Natural killer cell (primary cell): Measurements from ENCODE around the gene TMCC1. TPM values are rescaled to one million over a fixed set of nuclear protein-coding genes. Genes with fewer than 3 reads are reported as not detected.
A peak's percentile ranks its signal among the peaks of the same experiment; 100 is the strongest.

Experiments
- ATAC-seq, 3 donors: fragments of 150-1000 bp in 2 of 3; fragments of 200-7000 bp in 1 of 3; cut with Tn5 transposase; 1 replicate in 1 of 3; 2 replicates in 2 of 3; pipeline ENCODE4 v1.10.0; 2021; ENCODE audit warnings: mild to moderate bottlenecking in 2 of 3, moderate library complexity in 2 of 3
- DNase-seq, 2 donors: peaks; one replicate each; pipeline versions ENCODE4 v3.0.0 to v3.0.0-alpha.2; 2013 to 2021; ENCODE audit warnings: mixed read lengths in 1 of 2
- H3K27ac ChIP-seq: one replicate; pipeline ENCODE4 v1.5.1; 2013; ENCODE audit warnings: mild to moderate bottlenecking, low read length
- H3K27me3 ChIP-seq: one replicate; pipeline ENCODE4 v1.6.1; 2013; ENCODE audit warnings: low read length; ENCODE audit not compliant: control insufficient read depth, insufficient read depth
- H3K36me3 ChIP-seq: one replicate; pipeline ENCODE4 v1.6.1; 2013; ENCODE audit warnings: low read length; ENCODE audit not compliant: control insufficient read depth, insufficient read depth
- H3K4me1 ChIP-seq: one replicate; pipeline ENCODE4 v1.6.1; 2013; ENCODE audit warnings: low read length; ENCODE audit not compliant: control insufficient read depth, insufficient read depth
- H3K4me3 ChIP-seq: one replicate; pipeline ENCODE4 v1.5.1; 2013; ENCODE audit warnings: low read length
- H3K9me3 ChIP-seq: one replicate; pipeline ENCODE4 v1.6.1; 2013; ENCODE audit warnings: low read length; ENCODE audit not compliant: control insufficient read depth, insufficient read depth
- H3K27ac Mint-ChIP-seq, 2 donors: one replicate each; pipeline ENCODE4 v1.8.0; 2022; ENCODE audit warnings: mild to moderate bottlenecking in 2 of 2, mixed read lengths in 2 of 2, moderate library complexity in 1 of 2
- H3K27me3 Mint-ChIP-seq, 2 donors: one replicate each; pipeline ENCODE4 v1.8.0; 2022; ENCODE audit warnings: low read depth in 2 of 2, mixed read lengths in 2 of 2
- H3K36me3 Mint-ChIP-seq: one replicate; pipeline ENCODE4 v1.8.0; 2022; ENCODE audit warnings: mixed read lengths
- H3K4me1 Mint-ChIP-seq, 2 donors: one replicate each; pipeline ENCODE4 v1.8.0; 2022; ENCODE audit warnings: mixed read lengths in 2 of 2
- H3K4me3 Mint-ChIP-seq: one replicate; pipeline ENCODE4 v1.8.0; 2022; ENCODE audit warnings: mild to moderate bottlenecking, moderate library complexity, mixed read lengths
- H3K9me3 Mint-ChIP-seq, 2 donors: one replicate each; pipeline ENCODE4 v1.8.0; 2022; ENCODE audit warnings: mixed read lengths in 2 of 2
- WGBS: methylation state at CpG from one replicate; pipeline ENCODE4 v1.1.7; 2013; ENCODE audit warnings: missing lambda C conversion rate; ENCODE audit not compliant: insufficient coverage; 5-methylcytosine and 5-hydroxymethylcytosine counted together
- intact Hi-C: fragments of 100-400 bp; cut with micrococcal nuclease; formaldehyde crosslinking; loops from one replicate; pipeline ENCODE4 v1.14.2; 2022
- total RNA-seq, 4 donors: library from RNA; stranded (reverse); fragments of 120-200 nt in 1 of 4; gene quantifications; one replicate each; pipeline versions ENCODE4 v1.2.3 to v1.2.4, GENCODE V29; 2013 to 2022
- TF ChIP-seq, protein P1 (sequence below): fragments of 200-600 bp; IDR thresholded peaks from one replicate; pipeline ENCODE4 v1.8.0; 2022; ENCODE audit warnings: antibody characterized with exemption

The TMCC1 gene
- total RNA-seq, 3 donors from 2014 or later (not counting 1 experiment from before 2014, with no cell fraction given): 26.4 to 36.7 (median 31.7) TPM

DNA sequence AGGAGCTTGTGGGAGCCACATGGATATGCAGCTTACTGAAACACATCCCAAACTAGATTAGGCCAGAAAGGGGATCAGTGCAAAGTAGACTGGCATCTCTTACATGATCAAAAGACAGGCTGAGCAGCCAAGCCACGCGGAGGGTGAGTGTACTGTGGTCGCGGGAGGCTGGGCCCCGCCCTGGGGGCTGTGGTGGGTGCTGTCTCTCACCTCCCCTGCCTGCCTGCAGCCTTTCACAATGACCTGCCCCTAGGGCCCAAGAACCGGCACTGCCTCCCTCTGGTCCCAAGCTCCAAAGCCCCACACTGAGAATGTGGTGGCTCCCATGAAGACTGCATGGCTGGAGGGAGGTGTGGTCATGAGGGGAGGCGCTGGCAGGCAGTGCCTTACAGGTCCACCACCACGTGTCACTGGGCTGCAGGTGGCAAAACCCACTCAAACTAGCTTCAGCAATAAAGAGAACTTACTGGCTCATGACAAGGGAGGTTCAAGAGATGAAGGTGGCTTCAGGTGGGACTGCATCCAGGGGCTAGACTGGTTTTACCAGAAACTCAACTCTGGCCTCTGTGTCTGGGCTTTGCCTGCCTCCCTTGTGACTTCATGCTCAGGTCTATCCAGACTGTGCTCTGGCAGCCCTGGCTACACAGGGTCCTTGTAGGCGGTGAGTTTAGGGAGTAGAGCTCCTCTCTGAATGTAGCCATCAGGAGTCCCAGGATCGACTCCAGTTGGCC, 259.6 kb downstream of the TMCC1 start:
- 49% methylated on average over 10 of the region's 10 CpGs for WGBS
- intact Hi-C loops: no loop called here
- Mint-ChIP-seq H3K27ac (no peak overlapping the region), H3K4me1 (peaks cover 12 to 13% of the 10 kb centered on the region in 2 donors), H3K36me3 (no peaks in the 10 kb centered on the region), H3K27me3 (peaks cover 3 to 23% of the 10 kb centered on the region in 2 donors), H3K4me3 (peak overlapping the region; percentile 53), H3K9me3 (no peaks in the 10 kb centered on the region)
- Histone ChIP-seq H3K36me3 (no peaks in the 10 kb centered on the region), H3K4me3 (no peak overlapping the region), H3K4me1 (peaks cover 13% of the 10 kb centered on the region), H3K9me3 (no peaks in the 10 kb centered on the region), H3K27me3 (no peaks in the 10 kb centered on the region), H3K27ac (no peak overlapping the region)
- DNase-seq: peak in 1 of 2 donors; percentile 30
- TF ChIP-seq, protein P1, sequence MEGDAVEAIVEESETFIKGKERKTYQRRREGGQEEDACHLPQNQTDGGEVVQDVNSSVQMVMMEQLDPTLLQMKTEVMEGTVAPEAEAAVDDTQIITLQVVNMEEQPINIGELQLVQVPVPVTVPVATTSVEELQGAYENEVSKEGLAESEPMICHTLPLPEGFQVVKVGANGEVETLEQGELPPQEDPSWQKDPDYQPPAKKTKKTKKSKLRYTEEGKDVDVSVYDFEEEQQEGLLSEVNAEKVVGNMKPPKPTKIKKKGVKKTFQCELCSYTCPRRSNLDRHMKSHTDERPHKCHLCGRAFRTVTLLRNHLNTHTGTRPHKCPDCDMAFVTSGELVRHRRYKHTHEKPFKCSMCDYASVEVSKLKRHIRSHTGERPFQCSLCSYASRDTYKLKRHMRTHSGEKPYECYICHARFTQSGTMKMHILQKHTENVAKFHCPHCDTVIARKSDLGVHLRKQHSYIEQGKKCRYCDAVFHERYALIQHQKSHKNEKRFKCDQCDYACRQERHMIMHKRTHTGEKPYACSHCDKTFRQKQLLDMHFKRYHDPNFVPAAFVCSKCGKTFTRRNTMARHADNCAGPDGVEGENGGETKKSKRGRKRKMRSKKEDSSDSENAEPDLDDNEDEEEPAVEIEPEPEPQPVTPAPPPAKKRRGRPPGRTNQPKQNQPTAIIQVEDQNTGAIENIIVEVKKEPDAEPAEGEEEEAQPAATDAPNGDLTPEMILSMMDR: no peak
- peak; percentile 92 to 100 (median 94) for ATAC-seq

DNA sequence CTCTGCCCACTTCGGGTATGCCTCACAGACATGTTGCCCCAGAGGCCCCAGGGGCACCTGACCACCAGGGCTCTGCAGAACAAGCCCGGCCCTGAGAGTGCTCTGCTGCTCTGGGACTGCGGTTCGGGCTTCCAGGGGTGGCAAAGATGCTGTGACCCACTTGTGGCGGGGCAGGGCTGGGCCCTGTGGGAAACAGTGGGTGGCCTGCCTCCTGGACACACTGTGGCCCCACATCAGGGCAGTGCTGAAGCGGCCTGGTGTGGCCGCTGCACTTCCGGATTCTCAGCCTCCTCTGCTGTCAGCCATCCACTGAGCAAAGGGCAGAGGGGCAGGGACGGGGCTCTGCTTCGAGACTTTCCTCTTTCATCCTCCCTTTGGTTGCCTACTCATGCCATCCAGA, 260.5 kb downstream of the TMCC1 start:
- WGBS: 93% methylated on average over 10 of the region's 10 CpGs
- ATAC-seq (no peak), DNase-seq (no peak)
- no peaks in the 10 kb centered on the region for H3K9me3 ChIP-seq
- Mint-ChIP-seq H3K36me3 (no peaks in the 10 kb centered on the region), H3K27me3 (peaks cover 3 to 23% of the 10 kb centered on the region in 2 donors), H3K4me3 (no peak overlapping the region), H3K27ac (no peak overlapping the region), H3K4me1 (peaks cover 16 to 17% of the 10 kb centered on the region in 2 donors), H3K9me3 (no peaks in the 10 kb centered on the region)
- intact Hi-C loops: no loop called here
- H3K4me3 ChIP-seq: no peak overlapping the region
- H3K27ac ChIP-seq: no peak overlapping the region
- TF ChIP-seq, protein P1: no peak
- H3K27me3 ChIP-seq: no peaks in the 10 kb centered on the region
- H3K36me3 ChIP-seq: no peaks in the 10 kb centered on the region
- peaks cover 16% of the 10 kb centered on the region for H3K4me1 ChIP-seq

- TF ChIP-seq, protein P1: no peak
- Histone ChIP-seq H3K27ac (no peak overlapping the region), H3K27me3 (no peaks in the 10 kb centered on the region), H3K36me3 (no peaks in the 10 kb centered on the region), H3K9me3 (no peaks in the 10 kb centered on the region), H3K4me1 (peaks cover 20% of the 10 kb centered on the region), H3K4me3 (no peak overlapping the region)
- peaks cover 20 to 21% of the 10 kb centered on the region in 2 donors for H3K4me1 Mint-ChIP-seq
- intact Hi-C loops: no loop called here
- no peak overlapping the region for H3K4me3 Mint-ChIP-seq
- WGBS: 94% methylated on average over 11 of the region's 11 CpGs
- no peak for ATAC-seq
- no peak for DNase-seq
- H3K36me3 Mint-ChIP-seq: no peaks in the 10 kb centered on the region
- no peak overlapping the region for H3K27ac Mint-ChIP-seq
- H3K27me3 Mint-ChIP-seq: peaks cover 3 to 20% of the 10 kb centered on the region in 2 donors
- H3K9me3 Mint-ChIP-seq: no peaks in the 10 kb centered on the region
Observed at GRCh38 chr3:129632556-129632955, 261.0 kb downstream of the TMCC1 start.
